Fibroblast of upper back skin (primary cell): ENCODE data around the gene KLHL21.
"Not testable (repeated sequence)": the region's sequence is repeated elsewhere in the genome, so short reads cannot be mapped to it uniquely, and the experiment has no call there.

Source experiments
- DNase-seq: peaks from one replicate; pipeline ENCODE4 v3.0.0-alpha.2; 2013

The KLHL21 gene, protein sequence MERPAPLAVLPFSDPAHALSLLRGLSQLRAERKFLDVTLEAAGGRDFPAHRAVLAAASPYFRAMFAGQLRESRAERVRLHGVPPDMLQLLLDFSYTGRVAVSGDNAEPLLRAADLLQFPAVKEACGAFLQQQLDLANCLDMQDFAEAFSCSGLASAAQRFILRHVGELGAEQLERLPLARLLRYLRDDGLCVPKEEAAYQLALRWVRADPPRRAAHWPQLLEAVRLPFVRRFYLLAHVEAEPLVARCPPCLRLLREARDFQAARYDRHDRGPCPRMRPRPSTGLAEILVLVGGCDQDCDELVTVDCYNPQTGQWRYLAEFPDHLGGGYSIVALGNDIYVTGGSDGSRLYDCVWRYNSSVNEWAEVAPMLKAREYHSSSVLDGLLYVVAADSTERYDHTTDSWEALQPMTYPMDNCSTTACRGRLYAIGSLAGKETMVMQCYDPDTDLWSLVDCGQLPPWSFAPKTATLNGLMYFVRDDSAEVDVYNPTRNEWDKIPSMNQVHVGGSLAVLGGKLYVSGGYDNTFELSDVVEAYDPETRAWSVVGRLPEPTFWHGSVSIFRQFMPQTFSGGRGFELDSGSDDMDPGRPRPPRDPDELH

DNA sequence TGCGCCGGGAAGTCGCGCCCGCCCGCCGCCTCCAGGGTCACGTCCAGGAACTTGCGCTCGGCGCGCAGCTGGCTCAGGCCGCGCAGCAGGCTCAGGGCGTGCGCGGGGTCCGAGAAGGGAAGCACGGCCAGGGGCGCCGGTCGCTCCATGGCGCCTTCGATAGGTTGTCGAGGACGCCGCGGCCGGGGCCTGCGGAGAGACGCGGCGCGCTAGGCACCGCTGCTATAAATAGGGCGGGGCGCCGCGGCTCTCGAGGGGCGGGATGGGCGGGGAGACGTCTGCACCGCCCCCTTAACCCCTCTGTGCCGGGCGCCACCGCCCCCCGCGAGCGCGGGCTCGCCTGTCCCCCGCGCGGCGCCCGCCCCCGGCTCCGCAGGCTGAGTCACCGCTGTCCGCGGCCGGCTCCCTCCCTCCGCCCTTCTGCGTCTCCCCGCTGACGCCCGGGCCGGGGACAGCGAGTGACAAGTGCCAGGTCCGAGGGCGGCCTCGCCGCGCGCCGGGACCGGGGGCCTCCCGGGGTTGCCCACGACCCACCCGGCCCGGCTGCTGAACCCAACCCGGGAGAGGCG is at the start of gene KLHL21:
TSS of gene KLHL21 (minus strand) at position 201 of the 569 bp plus-strand sequence. CDS start at position 149, 52 bp downstream.
- peak; percentile 87 for DNase-seq

DNA sequence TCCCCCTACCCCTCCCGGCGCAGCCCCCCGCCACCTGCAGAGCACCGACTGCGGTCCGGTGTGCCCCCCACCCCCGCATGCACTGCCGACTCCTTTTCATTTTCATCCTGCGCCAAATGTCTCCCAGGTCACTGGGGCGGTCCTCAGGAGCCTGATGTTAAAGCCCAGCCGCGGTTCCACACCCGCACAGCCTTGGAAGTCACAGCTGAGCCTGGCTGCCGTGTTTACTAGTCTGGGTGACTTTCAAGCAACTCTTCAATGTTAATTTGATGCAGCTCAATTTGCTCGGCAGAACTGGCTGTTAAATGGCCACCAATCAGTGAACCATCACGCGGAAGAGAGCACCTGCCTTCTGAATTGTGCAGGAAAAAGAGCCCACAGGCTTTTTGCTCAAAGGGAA is 49.2 kb upstream of the KLHL21 start:
- no peak for DNase-seq

DNA sequence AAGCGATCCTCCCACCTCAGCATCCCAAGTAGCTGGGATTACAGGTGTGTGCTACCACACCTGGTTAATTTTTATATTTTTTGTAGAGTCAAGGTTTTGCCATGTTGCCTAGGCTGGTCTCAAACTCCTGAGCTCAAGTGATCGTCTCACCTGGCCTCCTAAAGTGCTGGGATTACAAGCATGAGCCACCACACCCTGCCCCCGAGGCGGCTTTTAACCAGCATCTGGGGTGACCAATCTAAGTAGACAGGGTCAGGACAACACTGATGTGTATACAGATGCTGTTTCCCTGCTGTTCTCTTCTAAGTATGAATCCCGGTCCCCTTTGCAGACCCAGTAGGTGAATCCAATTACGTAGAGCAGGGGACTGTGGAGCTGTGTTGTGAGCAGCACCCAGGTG is 45.9 kb upstream of the KLHL21 start:
- no peak for DNase-seq

DNA sequence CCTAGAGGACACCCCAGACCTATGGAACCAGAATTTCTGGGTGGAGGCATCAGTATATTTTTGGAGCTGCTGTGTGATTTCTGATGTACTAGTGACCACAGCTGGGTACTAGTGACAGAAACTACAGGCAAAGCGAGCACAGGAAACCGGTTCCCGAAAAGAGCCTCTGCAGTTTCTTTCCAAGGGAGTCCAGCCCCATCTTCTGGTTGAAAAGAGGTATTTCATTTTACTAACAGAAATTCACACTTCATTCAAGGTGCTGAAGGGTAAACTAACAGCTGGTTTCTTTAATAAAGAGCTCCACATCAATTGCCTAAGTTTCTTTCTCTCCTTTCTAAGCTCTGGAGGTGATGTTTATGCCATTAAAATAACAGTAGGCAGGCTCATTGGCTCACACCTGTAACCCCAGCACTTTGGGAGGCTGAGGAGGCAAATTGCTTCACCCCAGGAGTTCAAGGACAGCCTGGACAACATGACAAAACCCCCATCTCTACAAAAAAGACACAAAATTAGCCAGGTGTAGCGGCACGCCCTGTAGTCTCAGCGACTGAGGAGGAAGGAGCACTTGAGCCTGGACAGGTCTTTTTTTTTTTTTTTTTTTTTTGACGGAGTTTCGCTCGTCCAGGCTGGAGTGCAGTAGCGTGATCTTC is 44.0 kb upstream of the KLHL21 start:
- peak; percentile 53 for DNase-seq

DNA sequence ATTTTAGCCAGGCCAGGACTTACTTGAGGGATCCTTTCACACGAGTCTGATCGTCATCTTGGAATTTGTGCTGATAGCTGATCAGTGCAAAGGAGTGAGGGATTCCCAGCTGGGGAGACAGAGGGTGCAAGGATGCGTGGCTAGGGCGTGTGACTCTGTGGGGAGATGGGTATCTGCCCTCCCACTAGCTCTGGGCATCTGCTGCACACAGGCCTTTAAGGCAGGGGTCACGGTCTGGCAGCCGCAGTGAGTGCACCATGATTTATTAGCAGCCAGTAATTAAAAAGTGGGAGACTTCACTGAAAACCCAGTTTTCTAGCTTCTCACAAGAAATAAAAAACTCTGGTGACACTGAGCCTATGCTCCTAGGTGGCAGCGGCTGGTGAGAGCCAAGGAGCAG is 42.3 kb upstream of the KLHL21 start:
- no peak for DNase-seq

DNA sequence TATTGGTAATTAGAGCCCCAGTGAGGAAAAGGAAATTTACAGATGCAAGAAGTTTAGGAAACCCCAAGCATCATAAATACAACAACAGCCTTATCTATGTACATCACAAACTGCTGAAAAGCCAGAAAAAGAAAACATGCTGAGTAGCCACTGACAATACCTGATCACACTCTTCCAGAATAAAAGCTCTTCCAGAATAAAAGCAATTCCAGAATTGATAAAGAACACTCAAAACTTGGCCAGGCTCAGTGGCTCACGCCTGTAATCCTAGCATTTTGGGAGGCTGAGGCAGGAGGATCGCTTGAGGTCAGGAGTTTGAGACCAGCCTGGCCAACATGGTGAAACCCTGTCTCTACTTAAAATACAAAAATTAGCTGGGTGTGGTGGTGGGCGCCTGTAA is 38.2 kb upstream of the KLHL21 start:
- not testable (repeated sequence) for DNase-seq

DNA sequence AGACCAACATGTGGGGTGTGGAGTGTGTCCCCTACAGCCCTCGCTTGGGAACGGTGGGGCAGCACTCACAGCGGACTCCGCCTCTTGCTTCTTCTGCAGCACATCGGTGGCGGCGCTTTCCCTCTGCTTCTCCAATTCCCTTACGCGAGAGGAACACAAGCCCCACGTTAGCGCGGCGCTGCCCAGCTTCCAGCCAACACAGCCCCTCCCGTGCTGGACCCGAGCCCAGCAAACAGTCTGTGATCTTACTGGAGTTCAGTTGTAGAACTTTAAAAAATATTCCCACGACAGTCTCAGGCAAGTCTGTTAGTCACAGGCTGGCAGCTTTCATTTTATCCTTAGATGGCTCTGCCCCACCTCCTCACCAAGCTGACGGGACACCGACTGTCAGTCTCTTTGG is 35.6 kb upstream of the KLHL21 start:
- DNase-seq = peak; percentile 46

DNA sequence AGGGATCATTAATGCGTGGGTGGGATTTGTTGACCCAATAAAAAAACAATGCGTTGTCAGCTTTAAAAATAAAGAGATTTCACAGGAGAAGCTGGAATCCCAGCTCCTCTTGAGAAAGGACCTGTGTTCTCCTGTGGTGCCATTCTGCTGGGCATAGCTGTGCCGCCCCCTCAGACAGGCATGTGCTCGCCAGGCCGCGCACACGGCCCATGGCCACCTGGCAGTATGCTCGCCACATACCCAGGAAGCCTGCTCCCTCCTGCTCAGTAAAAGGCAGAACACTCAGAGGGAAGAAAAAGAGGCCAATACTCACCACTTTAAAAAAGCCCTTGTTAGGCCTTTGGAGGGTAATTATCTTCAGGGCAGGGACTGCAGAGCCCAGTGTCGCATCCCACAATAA is 35.1 kb upstream of the KLHL21 start:
- DNase-seq = no peak

DNA sequence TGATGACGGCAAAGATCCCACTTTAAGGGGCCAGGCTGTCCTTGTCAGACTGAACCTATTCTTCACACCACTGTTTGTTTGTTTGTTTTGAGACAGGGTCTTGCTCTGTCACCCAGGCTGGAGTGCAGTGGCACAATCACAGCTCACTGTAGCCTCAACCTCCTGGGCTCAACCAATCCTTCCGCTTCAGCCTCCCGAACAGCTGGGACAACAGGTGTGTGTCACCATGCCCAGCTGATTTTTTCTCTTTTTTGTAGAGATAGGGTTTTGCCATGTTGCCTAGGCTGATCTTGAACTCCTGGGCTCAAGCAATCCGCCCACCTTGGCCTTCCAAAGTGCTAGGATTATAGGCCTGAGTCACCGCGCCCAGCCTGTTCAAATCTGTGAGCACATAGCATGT is 34.1 kb upstream of the KLHL21 start:
- DNase-seq = not testable (repeated sequence)

DNA sequence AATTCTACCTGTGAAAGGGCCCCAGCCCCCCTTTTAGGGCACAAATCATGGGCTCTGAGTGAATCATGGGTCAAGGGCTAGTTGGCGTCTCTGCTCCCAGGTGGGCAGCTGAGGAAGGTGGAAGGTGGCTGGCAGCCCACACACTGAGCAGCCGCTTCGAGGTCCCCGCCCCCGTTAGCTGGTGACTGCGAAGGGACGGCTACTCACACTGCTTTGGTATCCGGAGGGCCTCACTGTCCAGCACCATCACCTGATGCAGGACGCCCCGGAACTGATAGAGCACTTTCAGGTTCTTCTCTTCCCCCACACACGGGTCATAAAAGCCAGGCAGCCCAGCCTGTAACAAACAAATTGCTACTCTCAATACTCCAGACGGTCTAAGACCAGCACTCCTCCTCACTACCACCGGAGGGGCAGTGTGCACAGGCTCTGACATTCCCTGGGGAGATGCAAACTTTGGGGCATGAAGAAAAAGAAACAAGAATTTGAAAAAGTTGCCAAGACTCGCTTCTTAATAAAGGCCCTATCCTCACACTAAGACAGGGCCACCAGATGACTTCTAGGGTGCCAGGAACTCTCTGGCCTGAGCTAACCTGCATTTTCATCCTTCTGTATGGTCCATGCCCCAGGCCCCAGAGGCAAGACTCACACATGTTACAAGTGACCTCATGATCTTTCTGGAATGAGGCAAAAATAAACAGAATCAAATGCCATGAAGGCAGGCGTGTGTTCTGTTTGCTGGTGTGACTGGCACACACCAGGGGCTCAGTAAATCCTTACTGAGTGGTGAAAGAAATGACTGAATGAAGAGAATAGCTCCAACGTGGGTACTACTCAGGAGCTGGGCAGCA is 33.5 kb upstream of the KLHL21 start:
- no peak for DNase-seq

DNA sequence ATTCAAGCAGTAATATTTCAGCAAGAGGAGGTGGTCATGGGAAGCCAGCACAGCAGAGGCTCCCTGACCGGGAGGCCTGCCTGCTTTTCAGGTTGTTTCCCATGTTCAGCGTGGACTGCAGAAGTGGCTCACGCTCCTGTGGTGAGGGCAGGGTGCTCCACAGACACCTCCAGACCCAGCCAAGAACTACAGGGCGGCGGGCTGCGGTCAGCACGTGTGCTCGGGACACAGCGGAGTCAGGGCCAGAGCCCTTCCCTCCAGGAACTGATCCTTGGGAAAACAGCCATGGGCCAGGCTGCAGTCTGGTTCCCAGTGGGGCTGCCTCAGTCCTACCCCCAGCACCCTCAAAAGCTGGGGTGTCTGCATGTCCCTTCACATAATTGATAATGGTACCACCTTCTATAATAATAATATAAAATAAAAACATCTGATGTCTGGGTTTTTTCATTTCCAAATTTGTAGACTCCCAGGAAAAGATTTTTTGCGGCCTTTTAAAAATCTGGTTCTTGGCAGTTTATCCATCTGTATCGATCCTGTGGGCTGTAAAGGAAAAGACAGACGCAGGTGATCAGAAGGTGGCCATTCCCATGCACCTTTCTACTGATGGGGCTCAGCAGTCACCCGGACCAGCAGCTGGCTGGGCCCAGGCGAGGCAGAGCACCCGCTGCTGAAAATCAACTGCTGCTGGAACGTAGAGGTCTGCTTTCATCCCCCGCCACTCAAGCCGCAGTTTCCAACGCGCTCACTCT is 32.7 kb upstream of the KLHL21 start:
- no peak for DNase-seq

DNA sequence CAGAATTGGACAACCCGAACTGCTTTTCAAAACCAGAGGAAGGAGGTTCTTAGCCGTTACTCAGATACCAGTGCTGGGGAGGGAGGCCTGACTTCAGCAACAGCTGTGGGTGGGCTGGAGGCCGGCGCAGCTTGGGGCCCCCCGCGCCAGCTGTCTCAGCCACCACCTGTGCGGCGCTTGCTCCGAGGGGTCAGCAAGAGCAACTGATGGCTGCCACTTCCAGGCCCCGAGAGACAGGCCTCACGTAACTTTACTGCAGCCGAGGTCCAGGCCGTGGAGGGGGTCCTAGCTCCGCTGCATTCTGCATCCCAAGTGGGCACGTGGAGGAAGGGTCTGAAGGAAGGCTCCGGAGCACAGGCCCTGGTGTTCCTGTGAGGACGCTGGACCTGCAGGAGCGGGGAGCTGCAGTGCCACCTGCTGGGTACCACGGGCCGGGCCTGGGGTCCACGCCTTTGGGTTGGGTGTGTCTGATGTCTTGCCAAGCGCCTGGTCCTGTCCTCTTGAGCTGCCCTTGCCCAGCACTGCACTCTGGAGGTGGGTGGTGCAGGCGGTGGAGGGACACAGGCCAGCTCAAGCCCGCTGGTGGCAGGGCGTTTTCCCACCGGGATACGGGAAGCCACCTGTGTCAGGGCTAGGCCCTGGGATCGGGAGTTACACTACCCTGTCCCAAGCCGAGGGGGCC is 31.8 kb upstream of the KLHL21 start:
- DNase-seq = peak; percentile 19

DNA sequence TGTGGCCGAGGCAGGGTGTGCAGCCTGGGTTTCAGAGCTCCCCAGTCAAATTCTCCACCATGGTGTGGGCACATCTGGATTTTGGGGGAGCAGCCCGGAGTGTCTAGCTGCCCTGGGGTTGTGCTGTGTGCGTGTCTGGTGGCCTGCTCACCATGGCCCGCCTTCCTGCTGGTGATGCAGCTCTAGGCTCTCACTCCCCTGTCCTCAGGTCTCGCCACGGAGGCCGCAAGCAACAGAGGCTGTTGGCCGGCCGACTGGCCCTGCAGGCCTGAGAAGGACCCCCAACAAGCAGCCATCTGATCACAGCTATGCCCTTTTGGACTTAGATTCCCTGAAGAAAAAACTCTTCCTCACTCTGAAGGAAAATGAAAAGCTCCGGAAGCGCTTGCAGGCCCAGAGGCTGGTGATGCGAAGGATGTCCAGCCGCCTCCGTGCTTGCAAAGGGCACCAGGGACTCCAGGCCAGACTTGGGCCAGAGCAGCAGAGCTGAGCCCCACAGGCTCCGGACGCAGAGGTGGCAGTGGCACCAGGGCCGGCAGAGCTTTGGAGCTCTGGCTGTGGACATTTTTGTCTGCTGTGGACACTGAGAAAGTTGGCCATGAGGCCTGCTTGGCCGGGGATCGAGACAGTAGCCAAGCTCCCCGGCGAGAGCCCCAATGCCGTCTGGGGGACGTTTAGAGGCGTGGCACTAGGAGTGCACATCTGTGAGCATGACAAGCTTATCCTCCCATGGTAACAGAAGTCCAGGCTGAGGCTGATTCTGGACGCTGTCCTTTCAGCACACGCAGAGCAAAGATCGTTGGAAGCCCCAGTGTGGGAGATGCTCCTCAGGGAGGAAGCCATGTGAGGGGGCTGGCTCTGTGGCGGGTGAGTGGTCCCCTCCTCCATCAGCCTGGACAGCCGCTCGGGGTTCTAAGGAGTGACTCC is 30.2 kb upstream of the KLHL21 start:
- no peak for DNase-seq

DNA sequence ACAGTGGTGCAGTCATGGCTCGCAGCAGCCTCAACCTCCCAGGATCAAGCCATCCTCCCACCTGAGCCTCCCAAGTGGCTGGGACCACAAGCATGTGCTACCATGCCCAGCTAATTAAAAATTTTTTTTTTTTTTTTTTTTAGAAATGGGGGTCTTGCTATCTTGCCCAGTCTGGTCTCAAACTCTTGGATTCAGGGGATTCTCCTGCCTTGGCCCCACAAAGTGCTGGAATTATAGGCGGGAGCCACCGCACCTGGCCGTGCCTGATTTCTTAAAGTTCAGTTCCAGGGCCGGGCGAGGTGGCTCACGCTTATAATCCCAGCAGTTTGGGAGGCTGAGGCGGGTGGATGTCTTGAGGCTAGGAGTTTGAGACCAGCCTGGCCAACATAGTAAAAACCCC is 28.4 kb upstream of the KLHL21 start:
- DNase-seq = no peak

DNA sequence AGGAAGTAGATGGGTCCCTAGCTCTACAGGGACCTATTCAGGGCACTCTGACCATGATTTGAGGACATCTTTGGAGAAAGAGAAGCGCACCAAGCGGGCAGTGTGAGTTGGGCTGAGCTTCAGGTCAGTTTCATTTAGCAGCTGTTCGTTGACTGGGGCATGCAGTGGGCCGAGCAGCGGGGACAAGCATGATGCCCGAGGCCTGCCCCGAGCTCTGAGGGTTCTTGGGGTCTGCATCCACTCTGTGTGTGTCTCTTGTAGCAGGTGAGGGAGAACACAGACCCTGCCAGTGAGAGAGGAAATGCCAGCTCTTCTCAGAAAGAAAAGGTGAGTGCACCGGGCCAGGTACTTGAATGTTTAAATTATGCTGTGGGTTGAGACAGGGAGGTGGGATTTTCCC is 27.4 kb upstream of the KLHL21 start:
- no peak for DNase-seq

DNA sequence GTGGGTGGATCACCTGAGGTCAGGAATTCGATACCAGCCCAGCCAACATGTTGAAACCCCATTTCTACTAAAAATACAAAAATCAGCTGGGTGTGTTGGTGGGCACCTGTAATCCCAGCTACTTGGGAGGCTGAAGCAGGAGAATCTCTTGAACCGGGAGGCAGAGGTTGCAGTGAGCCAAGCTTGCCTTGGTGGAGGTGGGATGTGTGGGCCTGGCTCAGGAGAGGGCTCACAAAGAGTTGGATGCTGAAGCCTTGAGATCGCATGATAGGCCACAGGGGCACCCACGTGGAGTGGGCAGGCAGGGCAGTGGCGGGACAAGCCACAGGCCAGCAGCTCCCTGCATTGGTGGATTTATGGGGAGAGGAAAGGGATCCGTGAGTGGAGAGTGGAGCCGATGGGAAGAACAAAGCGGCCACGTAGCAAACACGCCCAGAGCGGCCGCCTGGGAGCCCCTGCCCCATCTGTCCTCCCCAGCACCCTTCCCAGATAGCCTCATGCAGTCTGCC is 26.4 kb upstream of the KLHL21 start:
- DNase-seq = no peak

DNA sequence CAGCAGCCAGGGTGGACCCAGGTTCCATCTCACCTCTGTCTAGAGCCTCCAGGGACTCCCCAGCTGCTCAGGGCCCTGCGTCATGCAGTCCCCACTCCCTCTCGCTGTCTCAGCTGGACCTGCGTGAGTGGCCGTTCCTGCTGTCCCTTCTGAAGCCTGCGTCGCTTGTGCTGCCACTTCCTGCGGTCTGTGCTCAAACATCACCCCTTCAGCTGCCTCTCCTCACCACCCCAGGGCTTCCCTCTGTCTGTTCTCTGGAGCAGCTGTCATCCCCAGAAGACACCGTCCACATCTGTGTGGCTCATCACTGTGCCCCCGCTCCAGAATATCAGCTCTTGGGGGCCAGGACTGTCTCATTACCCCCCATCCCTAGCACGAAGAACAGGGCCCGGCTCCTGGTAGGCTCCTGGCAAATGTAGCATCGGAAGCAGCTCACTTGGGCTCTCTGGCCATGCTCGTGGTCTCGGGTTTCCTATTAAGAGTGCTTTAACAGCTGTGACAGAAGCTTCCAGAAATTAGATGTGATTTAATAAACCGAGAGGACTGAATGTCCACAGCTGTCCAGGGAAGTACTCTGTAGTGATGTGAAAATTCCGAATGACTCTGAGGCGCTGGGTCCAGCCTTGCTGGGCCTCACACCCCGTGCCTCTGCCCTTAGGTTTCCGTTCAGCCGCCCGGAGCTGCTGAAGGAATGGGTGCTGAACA is 25.3 kb upstream of the KLHL21 start:
- DNase-seq = no peak

DNA sequence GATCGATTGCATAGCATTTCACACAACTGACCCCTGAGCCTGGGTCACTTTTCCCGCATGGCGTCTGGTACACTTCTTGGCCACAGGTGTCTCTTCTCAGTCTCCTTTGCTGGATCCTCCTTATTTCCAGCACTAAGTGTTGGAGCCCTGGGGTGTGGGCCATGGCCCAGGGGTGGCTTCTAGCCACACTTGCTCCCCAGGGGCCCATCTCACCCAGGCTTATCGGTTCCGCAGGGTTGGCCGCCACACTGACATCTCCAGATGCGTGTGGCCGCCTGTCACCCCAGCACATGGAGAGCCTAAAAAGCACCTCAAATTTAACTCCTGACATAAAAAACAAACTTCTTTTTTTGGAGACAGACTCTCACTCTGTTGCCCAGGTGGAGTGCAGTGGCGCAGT is 24.4 kb upstream of the KLHL21 start:
- DNase-seq = no peak

DNA sequence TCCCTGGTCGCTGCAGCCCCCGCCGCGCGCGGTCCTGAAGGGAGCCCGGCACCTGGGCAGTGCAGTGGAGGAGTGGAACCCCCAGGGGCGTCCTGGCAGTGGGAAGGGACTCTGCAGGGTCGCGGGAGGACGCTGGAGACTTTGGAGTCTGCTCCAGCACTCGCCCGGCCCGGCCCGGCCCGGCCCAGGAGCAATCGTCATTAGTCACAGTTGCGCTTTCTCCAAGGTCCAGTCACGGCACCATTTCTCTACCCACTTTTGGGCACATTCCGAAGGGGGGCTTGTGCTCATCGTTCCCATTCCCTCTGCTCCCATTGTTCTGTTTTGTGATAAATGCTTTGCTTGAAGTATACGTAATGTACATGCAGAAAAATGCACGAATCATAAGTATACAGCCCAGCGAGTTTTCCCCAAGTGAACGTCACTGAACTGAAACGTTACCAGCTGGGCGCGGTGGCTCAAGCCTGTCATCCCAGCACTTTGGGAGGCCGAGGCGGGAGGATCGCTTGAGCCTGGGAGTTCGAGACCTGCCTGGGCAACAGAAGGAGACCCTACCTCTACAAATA is 23.0 kb upstream of the KLHL21 start:
- peak; percentile 62 for DNase-seq
